ENCODE results near the gene ATP8A2.

Gene ATP8A2

DNA sequence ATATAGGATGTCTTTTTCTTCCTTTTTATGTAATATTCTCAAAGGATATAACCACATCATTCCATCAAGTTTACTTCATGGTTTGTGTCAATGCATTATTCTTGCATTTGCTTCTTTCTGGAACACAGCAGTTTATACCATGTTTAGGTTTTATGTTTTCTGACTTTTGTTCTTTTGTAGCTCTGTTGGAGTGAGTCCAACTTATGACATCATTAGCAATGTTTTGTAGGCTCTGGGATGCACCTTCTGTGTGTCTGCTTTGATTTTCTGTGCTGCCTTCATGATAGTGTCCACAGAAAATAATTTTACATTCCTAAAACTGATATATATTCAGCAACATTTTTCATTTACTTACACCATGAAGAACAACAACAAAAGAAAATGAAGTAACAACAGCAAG, 611.1 kb downstream of the ATP8A2 start:
- no peak for DNase-seq

GRCh38 chr13:25987987-25988386, 616.2 kb downstream of the ATP8A2 start:
- DNase-seq, result no peak

- DNase-seq, result no peak
Observed at GRCh38 chr13:25988661-25989060, 616.9 kb downstream of the ATP8A2 start.

DNA sequence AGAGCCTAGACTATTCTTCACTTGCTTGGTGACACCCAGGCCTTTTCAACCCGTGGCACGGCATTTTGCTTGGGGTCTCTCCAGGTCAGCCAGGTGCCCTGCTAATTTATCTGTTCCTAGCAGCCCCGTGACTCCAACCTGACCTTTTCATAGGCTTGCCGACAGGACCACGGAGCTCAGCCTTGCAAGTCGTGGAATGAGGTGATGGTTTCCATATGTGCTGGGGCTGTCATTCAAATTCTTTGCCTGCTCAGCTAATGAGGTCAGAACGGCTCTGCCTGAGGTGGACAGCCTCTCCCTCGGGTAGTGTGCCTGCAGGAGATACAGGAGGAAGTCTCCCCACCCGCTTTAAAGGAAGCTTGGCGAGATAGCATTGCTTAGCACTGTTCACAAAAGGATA, 619.0 kb downstream of the ATP8A2 start:
- DNase-seq, result no peak

DNA sequence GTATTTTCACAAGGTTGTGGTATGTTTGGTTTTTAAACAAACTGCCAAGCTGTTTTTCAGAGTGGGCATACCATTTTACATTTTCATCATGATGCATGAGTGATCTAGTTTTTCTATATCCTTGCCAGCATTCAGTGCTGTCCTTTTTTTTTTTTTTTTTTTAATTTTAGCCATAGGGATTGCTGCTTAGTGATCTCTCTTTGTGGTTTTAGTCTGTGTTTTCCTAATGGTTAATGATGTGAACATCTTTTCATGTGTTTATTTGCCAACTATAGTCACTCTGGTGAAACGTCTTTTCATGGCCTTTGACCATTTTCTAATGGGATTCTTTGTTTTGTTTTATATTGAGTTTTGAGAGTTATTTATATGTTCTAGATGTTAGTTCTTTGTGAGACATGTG, 620.3 kb downstream of the ATP8A2 start:
- no peak for DNase-seq

- DNase-seq, result no peak
Observed at GRCh38 chr13:26007261-26008125, 635.7 kb downstream of the ATP8A2 start.

DNA sequence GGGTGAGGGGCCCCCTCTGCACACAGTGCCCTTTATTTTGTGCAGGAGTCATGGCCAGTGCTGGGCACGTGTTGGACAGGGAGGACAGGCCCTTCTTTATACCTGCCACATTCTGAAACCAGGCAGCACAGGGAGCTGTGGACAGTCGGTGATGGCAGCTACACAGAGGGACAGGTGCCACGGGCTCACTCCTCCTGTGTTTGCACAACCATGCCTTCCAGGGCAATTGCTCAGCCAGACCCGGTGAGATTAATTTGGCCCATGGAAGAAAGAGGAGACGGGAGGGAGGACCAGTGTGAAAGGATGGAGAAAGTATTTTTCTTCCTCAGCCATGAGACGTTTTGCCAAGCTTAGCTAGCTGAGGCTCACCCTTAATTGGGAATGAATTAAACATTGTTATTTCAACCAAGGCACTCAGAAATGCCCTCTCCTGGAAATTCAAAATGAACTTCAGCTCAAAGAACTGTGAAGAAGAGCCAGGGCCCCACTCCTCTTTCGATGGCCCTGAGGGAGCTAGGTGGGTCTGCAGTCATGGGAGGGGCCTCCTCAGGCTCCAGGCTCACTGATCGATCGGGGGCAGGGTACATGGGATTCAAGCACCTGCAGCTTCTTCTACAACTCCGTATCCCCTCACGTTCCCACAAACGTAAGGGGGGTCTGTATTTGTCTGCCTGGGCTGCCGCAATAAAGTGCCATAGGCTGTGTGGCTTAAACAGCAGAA, 638.9 kb downstream of the ATP8A2 start:
- DNase-seq, result no peak

GRCh38 chr13:26011208-26011573, 639.4 kb downstream of the ATP8A2 start:
- DNase-seq, result no peak

- DNase-seq, result peak; percentile 75
Observed at GRCh38 chr13:26011996-26012821, 640.4 kb downstream of the ATP8A2 start.

DNA sequence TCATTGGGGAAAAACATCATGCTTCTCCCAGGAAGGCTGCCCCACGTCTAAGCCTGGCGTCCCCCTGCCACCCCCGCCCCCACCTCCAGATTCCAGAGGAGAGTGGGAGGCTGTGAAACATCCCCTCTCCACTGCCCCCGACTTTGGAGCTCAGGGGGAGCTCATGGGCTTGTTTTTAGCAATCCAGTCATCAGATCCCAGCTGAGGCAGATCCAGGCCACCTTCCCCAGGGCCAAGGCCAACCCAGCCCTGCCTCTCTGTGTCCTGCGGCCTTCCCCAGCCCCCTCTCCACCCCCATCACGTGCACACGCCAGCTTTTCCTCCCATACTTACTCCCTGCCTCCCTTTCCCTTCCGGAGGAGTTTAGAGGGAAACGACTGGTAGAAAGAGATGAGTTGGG, 641.2 kb downstream of the ATP8A2 start:
- no peak for DNase-seq

- no peak for DNase-seq
Observed at GRCh38 chr13:26015271-26016125, 643.7 kb downstream of the ATP8A2 start.

GRCh38 chr13:26016189-26016588, 644.4 kb downstream of the ATP8A2 start:
- DNase-seq, result no peak

DNA sequence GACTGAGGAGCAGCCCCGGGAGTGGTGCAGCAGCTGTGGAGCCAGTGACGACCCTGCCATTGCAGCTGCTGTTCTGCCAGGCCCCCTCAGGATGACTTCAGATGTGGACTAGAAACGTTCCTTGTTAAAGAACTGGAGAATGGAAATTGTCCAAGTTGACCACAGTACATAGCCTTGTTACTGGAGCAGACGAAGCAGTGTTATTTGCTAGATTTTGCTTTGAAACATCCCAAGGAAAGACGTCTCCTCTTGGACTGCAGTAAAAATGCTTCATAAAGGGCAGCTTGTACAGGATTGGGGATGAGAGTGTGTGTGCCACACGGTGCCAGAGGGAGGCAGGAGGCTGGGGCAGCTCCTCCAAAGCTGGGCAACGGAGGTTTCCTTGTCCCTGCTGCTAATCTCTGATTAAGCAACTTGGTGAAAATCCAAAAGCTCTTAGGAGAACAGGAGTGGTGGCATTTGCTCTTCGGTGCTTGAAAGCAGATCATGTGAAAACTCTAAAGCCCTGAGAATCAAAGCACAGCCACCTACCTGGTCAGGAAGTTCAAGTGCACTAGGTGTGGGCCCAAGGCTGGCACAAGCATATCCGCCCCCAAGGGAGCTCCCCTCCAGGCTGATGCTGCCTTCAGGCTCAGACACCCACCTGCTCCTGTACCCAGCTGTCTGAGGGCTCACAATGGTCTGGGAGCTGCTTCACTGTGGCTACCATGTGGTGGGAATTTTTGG, 645.6 kb downstream of the ATP8A2 start:
- DNase-seq, result no peak

DNA sequence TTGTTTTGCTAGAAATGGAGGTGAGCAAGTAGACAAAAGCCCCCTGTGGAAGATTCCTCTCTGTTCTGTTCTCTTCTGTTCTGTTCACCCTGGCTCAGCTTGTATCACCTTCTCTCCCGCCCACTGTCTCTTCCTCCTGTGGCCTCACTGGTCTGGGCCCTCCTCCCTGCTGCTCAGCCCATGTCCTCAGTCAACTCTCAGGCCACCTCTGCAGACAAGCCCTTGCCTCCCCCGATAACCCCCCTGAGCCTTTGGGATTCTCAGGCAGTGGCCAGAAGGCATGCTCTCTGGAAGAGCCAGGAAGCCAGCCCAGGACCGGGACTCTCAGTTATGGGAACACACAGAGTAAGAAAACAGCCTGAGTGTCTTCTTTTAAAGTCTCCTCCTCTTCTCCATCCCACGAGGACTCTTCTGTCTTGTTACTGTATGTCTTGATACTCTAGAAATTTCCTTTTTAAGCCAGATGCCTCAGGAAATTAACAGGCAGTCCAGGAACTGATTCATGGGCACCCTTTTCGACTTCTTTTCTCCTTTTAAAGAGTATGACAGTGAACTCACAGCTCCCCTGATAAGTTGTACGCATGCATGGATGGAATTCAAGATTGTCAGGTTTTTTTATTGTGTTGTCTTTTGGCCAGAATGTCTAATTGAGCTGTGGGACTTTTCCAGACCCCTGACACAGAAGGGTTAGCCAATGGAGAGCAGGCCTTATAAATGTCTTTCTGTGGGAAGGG, 646.3 kb downstream of the ATP8A2 start:
- DNase-seq, result no peak

DNA sequence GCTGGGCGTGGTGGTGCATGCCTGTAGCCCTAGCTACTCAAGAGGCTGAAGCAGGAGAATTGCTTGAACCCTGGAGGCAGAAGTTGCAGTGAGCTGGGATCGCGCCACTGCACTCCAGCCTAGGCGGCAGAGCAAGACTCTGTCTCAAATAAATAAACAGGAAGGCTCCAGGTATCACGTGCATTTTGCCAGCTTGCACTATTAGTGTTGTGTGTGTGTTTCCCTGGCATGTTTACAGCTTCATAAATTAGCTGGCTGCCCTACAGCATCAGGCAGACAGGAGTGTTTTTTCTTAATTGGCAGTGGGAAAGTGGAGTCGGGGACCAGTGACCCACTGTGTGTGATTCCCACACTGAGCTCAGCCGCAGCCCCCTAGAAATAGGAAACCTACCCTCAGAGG, 647.5 kb downstream of the ATP8A2 start:
- no peak for DNase-seq

DNA sequence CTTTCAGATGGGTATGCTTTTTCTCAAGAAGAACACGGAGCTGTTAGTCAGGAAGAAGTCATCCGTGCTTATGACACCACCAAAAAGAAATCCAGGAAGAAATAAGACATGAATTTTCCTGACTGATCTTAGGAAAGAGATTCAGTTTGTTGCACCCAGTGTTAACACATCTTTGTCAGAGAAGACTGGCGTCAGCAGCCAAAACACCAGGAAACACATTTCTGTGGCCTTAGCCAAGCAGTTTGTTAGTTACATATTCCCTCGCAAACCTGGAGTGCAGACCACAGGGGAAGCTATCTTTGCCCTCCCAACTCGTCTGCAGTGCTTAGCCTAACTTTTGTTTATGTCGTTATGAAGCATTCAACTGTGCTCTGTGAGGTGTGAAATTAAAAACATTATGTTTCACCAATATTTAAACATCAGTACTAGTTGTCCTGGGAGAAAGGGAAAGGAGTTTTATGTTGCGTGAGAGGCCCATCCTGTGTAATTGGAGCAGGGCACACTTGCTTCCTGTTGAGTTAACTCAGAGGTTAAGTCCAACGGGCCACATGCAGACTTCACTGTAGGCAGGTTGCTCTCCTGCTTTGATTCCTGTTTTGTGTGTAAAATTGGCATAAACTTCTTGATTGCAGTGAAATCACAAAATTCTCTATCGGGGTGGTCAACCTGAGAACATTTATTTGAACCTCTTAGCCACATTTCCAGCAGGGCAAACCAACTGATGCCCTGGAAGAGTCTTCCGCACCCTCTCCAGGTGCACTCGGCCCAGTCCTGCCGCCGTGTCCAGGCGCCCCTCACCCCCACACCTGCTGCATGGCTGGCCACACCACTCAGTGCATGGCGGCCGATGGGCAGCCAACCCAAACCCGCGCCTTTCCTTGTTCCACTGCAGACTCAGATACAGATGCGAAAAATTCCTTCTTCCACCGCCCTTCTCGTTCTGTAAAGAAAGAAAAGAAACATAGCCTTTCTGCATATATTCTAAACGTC, 648.4 kb downstream of the ATP8A2 start:
- no peak for DNase-seq

DNA sequence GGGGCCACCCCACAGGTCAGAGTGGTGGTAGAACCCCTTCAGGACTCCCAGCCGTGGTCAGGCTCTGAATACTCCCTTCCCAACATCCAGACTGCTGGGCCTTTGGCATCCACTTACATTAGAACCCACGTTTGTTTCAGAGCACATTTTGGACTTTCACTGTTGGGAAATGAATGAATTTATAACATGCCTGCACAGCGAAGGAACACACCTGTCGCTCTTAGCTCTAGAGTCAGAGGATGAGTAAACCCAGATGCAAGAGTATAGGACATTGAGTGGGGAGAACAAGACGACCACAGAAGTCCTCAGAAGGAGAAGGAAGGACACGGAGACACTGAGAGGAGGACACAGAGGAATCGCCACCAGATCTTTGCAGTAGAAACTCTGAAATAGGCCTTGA, 649.1 kb downstream of the ATP8A2 start:
- no peak for DNase-seq

- DNase-seq, result no peak
Observed at GRCh38 chr13:26021516-26021915, 649.7 kb downstream of the ATP8A2 start.

GRCh38 chr13:26021956-26022355, 650.2 kb downstream of the ATP8A2 start:
- DNase-seq, result no peak
